Cardiac muscle cell (in vitro differentiated cells and primary cell): ENCODE measurements around the gene ATXN1. TPM values are rescaled to one million over a fixed set of nuclear protein-coding genes. Genes with fewer than 3 reads are reported as not detected.

Source experiments
- DNase-seq, 2 donors: peaks; one replicate each; pipeline versions ENCODE4 v3.0.0 to v3.0.0-alpha.2; 2010 to 2017; ENCODE audit warnings: low read depth in 1 of 2, low spot score in 1 of 2
- H3K27ac ChIP-seq: fragments of 200-600 bp; sonication (generic); 2 replicates; pipeline ENCODE4 v1.5.1; 2016
- H3K27me3 ChIP-seq: fragments of 200-600 bp; sonication (generic); 2 replicates; pipeline ENCODE4 v1.6.0; 2016; ENCODE audit warnings: control low read depth
- H3K36me3 ChIP-seq: fragments of 200-600 bp; sonication (generic); 2 replicates; pipeline ENCODE4 v1.5.1; 2016; ENCODE audit warnings: control low read depth
- H3K4me1 ChIP-seq: fragments of 200-600 bp; sonication (generic); 2 replicates; pipeline ENCODE4 v1.8.1; 2017; ENCODE audit warnings: low read depth, mild to moderate bottlenecking, mixed run types
- H3K4me3 ChIP-seq: fragments of 200-600 bp; sonication (generic); 2 replicates; pipeline ENCODE4 v1.5.1; 2016; ENCODE audit warnings: mild to moderate bottlenecking
- H3K9me3 ChIP-seq: fragments of 200-600 bp; sonication (generic); 2 replicates; pipeline ENCODE4 v1.5.1; 2017; ENCODE audit warnings: low read depth, mild to moderate bottlenecking, control low read depth
- CTCF ChIP-seq: IDR thresholded peaks from 2 replicates; pipeline ENCODE4 v1.5.1; 2012; ENCODE audit warnings: low read depth, mild to moderate bottlenecking, low read length
- polyA plus RNA-seq: library from polyadenylated mRNA; unstranded; fragments of >200 nt; fragmentation: Nextera tagmentation; extraction: Ambion mirVana; gene quantifications from 2 replicates; pipeline ENCODE4 v1.2.1, GENCODE V29; 2016
- total RNA-seq: library from RNA; depleted of rRNA; stranded (reverse); fragments of >200 nt; gene quantifications from 2 replicates; pipeline ENCODE4 v1.2.3, GENCODE V29; 2016

Gene ATXN1
- total and polyA plus RNA-seq, 2 experiments from 2014 or later, result 15.1 to 37.4 TPM

- H3K4me1 ChIP-seq, result peaks cover 8% of the 10 kb centered on the region
- no peak overlapping the region for H3K4me3 ChIP-seq
- H3K27ac ChIP-seq, result no peak overlapping the region
- H3K9me3 ChIP-seq, result no peaks in the 10 kb centered on the region
- no peaks in the 10 kb centered on the region for H3K36me3 ChIP-seq
- H3K27me3 ChIP-seq, result no peaks in the 10 kb centered on the region
- no peak for DNase-seq
- TF ChIP-seq CTCF, result no peak
Measured at GRCh38 chr6:16420337-16420714, 340.9 kb downstream of the ATXN1 start.

- H3K4me1 ChIP-seq, result peaks cover 11% of the 10 kb centered on the region
- no peaks in the 10 kb centered on the region for H3K27me3 ChIP-seq
- H3K4me3 ChIP-seq, result no peak overlapping the region
- H3K9me3 ChIP-seq, result no peaks in the 10 kb centered on the region
- DNase-seq, result no peak
- H3K27ac ChIP-seq, result no peak overlapping the region
- no peak for TF ChIP-seq CTCF
- H3K36me3 ChIP-seq, result no peaks in the 10 kb centered on the region
Measured at GRCh38 chr6:16419636-16420336, 341.5 kb downstream of the ATXN1 start.

- no peak for DNase-seq
- Histone ChIP-seq H3K4me1 (peaks cover 26% of the 10 kb centered on the region), H3K9me3 (no peaks in the 10 kb centered on the region), H3K4me3 (no peak overlapping the region), H3K27ac (no peak overlapping the region), H3K36me3 (no peaks in the 10 kb centered on the region), H3K27me3 (no peaks in the 10 kb centered on the region)
- TF ChIP-seq CTCF, result no peak
Measured at GRCh38 chr6:16418151-16418550, 343.1 kb downstream of the ATXN1 start.

GRCh38 chr6:16415677-16416076 is 345.6 kb downstream of the ATXN1 start:
- H3K27me3 ChIP-seq, result no peaks in the 10 kb centered on the region
- H3K36me3 ChIP-seq, result no peaks in the 10 kb centered on the region
- TF ChIP-seq CTCF, result no peak
- peaks cover 41% of the 10 kb centered on the region for H3K4me1 ChIP-seq
- H3K27ac ChIP-seq, result no peak overlapping the region
- no peak for DNase-seq
- H3K9me3 ChIP-seq, result no peaks in the 10 kb centered on the region
- no peak overlapping the region for H3K4me3 ChIP-seq

- Histone ChIP-seq H3K4me3 (no peak overlapping the region), H3K36me3 (no peaks in the 10 kb centered on the region), H3K4me1 (peaks cover 41% of the 10 kb centered on the region), H3K27me3 (no peaks in the 10 kb centered on the region), H3K27ac (peak overlapping the region; percentile 62), H3K9me3 (no peaks in the 10 kb centered on the region)
- peak; percentile 15 to 41 for DNase-seq
- no peak for TF ChIP-seq CTCF
Measured at GRCh38 chr6:16414205-16414604, 347.1 kb downstream of the ATXN1 start.

GRCh38 chr6:16413399-16413798 is 347.9 kb downstream of the ATXN1 start:
- H3K9me3 ChIP-seq, result no peaks in the 10 kb centered on the region
- H3K27ac ChIP-seq, result peak overlapping the region; percentile 62
- peaks cover 41% of the 10 kb centered on the region for H3K4me1 ChIP-seq
- no peaks in the 10 kb centered on the region for H3K36me3 ChIP-seq
- H3K27me3 ChIP-seq, result no peaks in the 10 kb centered on the region
- no peak overlapping the region for H3K4me3 ChIP-seq
- no peak for TF ChIP-seq CTCF
- DNase-seq, result no peak
